ENCODE results near the gene ARPC4.
"Not testable (repeated sequence)": the region's sequence is repeated elsewhere in the genome, so short reads cannot be mapped to it uniquely, and the experiment has no call there.

Gene ARPC4

DNA sequence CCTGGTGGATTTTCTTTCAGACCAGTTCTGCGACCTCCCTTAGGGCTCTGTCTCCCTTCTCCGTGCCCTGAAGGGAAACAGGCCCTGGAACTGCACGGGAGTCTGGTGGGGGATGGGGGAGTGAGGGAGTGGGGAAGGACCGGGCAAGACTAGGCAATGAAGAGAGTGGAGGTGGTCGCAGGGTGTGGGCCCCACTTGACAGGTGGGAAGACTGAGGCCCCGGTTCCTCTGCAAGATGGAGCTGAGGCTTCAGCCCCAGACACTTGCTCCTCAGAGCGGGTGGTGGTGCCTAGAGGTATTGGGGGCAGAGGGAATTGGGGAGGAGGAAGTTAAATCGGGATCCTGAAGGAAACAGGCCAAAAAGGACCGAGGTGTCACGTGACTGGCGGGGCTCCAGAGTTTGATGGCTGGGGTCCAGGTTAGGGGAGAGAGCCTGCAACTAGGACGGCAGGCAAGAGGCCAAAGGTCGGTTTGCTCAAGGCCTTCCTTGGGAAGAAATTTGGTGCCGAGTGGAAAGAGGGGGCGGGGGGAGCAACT lies 22.5 kb upstream of the ARPC4 start:
- DNase-seq (ENCODE audit: low spot score): no peak

DNA sequence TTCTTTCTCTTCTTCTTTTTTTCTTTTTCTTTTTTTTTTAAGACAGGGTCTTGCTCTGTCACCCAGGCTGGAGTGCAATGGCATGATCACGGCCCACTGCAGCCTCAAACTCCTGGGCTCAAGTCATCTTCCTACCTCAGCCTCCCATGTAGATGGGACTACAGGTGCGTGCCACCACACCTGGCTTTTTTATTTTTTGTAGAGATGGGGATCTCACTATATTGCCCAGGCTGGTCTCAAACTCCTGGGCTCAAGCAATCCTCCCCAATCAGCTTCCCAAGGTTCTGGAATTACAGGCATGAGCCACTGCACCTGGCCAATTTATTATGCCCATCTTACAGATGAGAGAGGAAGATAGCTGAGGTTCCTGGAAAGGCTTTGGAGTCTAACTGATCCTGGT lies 21.9 kb upstream of the ARPC4 start:
- DNase-seq (ENCODE audit: low spot score): not testable (repeated sequence)

DNA sequence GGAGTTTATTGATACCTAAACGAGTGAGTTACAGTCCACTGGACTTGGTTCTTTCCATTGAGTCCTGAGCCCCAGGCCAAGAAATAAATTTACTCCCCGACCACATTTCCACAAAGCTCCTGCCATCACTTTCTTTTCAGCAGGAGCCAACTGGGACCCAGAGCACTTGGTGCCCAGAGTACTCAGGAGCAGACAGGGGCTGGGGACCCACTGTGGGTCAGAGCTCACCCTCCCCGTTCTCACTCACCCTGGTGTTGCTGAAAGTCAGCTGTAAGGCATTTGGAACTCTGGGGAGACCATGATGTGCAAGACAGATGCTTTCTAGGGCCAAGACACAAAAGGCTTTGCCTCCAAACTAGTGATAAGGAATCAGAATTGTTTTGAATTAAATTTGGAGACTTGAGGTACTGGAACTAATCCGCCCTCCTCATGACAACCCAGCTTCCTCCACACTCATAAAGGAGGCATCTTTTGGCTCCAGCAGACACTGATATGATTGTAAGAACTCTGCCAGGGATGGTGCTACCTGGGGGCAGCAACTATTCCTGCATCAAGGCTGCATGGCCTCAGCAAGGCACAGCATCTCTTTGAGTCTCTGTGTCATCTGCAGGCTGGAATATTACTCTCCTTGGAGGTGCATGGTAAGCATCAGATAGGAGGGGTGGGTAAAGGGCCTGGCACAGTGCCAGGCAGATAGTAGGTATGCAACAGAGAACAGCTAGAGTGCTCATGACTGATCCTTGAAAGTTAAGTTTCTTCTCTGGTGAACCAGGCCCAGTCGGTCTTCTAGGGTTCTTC lies 15.8 kb upstream of the ARPC4 start:
- no peak for DNase-seq (ENCODE audit: low spot score)

DNA sequence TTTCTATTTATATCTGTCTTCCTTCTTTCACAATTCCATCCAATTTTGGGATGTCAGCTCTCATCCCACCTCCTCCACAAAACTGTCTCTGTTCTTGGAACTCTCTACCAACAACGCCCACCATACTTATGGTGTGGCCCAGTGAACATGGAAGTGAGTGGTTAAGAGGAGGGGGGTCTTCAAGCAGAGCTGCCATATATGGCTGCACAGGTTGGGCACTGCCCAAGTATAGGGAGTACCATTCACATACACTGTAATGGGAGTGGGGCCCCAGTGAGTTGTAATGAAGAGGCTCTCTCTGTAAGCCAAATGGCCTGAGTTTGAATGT lies 15.2 kb upstream of the ARPC4 start:
- no peak for DNase-seq (ENCODE audit: low spot score)

DNA sequence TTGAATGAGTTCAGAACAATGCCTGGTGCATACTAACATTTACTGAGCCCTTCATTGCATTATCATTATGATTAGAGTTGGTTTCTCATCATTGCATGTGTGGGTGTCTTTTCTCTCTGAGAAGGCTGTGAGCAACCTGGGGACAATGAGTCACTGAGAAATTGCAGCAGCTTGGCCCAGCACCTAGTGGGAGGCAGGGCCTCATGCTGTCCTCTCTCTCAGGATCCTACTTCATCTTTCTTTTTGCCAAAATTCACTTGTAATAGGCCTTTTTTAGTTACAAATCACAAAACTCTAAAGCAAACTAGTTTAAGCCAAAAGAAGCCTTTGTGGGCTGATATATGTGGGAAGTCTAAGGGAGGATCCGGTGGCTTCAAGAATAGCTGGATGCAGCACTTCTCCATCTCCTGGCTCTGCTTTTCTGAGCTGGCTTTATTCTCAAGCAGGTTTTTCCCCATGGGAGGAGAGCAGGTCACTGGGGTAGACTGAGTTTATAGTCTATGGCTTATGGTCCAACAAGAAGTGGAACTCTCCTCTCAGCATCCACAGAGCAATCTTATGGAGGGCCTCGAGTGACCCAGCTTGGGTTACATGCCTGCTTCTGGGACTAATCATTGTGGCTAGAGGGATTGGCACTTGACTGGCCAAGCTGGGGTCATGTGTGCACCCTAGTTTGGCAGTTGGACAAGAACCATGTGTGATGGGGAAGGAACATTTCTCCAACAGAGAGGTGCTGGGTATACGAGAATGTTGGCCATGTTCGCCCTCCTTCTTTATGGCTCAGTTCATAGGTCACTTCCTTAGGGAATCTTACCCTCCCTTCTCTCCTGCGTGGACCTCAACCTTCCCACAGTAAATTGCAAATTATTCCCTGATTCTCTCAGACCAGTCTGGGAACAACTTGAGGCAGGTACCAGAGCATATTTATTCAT lies 14.5 kb upstream of the ARPC4 start:
- no peak for DNase-seq (ENCODE audit: low spot score)

DNA sequence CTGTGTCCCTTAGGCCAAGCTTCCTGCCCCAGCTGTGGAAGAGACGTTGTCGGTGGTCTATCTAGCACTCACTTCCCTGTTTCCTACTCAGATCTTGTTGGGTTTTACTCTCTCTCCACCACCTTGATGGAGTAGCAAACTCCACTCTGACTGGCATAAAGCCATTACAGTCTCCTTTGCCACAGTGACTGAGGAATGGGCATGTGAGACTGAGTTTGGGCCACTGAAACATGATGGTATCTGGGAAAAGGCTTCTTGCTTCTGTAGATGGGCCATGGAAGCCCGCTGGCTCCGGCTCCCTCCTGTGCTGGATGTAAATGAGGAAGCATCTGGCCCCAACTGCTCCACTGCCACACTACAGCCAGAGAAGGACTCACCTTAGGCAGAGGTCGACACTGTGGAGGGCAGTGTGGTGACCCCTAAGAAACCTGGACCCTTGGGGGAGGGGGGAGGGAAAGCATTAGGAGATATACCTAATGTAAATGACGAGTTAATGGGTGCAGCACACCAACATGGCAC lies 13.7 kb upstream of the ARPC4 start:
- DNase-seq (ENCODE audit: low spot score): no peak

DNA sequence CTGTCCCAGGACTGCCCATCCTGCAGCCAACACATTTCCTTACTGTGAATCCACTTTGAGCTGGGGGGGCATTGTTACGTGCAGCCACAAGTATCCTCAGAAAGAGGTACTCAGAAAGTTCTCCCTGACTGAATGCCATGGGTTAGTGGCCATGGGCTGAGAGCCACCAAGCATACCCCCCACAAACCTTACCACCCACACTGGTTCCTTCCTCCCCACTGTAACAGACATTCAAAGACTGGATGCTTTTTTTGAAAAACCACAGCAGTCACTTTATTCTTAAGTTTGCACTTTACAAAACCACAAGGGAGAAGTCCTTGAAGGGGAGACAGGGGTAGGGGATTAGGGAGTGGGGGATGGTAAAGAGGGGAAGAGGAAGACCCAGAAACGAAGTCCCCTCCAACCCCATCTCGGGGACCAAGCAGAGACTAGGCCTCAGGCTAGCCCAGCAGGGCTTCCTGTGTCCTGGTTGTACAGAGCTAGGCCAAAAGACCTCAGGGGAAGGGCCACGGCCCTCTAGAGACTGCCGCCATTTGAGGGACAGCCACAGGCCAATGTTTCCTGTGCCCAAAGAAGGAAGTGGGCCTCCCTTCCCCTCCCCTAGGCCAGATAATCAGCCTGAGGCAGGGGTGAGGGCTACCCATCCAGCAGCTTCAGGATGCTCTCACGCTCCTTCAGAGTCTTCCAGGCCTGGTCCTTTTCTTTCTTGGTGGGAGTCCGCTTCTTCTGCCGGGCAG lies 13.0 kb upstream of the ARPC4 start:
- DNase-seq (ENCODE audit: low spot score): no peak

DNA sequence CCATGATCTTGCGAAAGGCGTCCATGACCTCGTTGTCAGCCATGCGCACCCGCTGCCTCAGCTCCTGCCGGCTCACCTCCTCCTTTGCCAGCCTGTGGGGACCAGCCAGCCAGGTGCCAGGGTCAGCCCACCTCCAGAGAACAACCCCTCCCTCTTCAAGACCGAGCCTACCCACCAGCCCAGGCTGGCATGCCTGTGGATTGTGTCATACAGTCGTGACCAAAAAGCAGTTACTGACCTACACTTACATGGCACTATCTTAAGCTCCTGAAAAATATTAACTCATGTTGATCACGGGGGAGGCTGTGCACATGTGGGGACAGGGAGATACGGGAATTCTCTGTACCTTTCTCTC lies 12.4 kb upstream of the ARPC4 start:
- no peak for DNase-seq (ENCODE audit: low spot score)

DNA sequence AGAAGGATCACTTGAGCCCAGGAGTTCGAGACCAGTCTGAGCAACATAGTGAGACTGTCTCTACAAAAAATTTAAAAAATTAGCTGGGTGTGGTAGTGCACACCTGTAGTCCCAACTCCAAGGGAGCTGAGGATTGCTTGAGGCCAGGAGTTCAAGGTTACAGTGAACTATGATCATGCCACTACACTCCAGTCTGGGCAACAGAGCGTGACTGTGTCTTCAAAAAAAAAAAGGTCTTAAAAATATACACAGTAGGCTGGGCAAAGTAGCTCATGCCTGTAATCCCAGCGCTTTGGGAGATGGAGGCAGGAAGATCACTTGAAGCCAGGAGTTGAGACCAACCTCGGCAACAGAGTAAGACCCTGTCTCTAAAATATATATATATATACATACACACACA lies 12.0 kb upstream of the ARPC4 start:
- no peak for DNase-seq (ENCODE audit: low spot score)

DNA sequence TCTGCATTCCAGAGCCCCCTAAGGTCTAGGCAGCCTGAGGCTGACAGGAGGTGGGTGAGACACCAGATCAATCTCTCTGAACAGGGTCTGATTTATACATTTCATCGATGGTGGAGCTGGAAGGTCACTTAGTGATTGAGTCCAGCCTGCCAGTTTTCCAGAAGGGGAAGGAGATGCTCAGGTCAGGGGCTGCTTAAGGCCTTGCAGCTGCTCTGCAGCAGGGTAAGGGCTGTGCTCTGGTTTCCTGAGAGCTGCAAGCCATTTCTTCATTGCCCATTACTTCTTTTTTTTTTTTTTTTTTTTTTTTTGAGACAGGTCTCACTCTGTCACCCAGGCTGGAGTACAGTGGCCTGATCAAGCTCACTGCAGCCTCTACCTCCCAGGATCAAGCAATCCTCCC lies 11.3 kb upstream of the ARPC4 start:
- DNase-seq (ENCODE audit: low spot score): no peak

DNA sequence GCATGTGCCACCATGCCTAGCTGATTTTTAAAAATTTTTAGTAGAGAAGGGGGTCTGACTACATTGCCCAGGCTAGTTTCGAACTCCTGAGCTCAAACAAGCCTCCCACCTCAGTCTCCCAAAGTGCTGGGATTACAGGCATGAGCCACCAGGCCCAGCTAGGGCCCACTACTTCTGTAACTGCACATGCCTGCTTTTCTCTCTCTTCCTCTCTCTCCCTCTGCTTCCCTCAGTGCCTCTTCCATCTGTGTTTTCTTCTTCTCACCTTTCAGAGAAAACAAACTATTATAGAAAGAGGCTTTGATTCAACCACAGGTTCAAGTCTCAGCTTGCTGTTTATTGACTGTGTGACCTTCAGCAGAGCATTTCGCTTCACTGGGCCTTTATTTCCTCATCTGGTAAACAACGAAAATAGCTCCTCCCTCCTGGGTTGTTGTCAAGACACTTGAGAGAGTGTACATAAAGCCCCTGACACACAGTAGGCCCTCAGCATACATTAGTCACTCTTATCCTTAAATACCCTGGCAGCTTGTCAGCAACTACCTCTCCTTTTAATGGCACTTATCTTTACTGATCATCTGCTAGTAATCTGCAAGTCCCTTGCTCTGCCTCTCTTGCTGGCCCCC lies 10.8 kb upstream of the ARPC4 start:
- no peak for DNase-seq (ENCODE audit: low spot score)

DNA sequence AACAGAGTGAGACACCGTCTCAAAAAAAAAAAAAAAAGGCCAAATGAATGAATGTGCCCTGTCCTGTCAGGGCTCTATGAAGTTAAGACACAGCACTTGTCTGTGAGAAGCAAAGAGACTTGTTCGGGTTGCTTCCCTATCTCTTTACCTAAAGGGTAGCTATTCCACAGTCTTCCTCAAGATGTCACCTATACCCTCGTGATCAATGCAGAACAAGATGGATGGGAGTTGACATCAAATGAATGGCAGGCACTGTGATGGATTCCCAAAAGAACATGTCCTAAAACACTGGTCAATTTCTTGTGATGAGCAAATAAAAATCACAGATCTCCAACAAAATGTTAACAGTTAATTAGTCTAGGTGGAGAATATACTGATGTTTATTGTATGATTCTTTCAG lies 10.1 kb upstream of the ARPC4 start:
- DNase-seq (ENCODE audit: low spot score): peak; percentile 37

DNA sequence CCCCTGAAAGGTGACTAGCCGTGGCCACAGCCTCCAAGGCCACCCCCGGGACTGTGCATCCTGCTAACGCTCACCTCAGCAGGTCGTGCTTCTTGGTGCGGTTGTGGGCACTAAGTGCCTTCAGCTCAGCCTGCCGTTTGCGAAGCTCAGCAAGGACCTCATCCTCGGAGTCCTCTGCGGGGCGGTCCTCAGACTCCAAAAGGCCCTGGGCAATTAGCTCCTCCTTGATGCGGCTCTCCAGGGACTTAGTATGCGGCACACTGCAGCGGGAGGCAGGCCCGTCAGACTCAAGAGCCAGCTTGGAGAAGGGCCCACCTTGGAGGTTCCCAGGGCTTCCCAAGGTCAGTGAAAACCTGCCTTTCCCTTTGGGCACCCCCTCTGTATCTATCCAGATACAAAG lies 8.9 kb upstream of the ARPC4 start:
- no peak for DNase-seq (ENCODE audit: low spot score)

DNA sequence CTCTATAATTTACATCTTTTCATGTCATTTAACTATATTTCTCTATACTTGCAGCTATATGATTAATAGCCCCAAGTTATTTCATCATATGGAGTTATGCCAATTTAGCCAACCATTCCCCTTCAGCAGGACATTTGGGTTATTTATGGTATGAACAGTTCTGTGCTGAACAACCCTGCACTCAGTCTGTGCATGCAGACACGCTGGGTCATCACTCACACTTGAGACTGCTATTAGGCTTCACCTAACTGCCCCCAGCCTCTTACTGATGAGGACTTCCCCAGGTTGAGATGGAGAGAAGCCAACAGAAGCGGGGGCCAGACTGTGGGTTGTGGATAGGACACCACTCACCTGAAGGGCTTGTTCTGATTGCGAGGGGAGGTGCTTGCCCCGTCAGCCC lies 7.9 kb upstream of the ARPC4 start:
- no peak for DNase-seq (ENCODE audit: low spot score)

DNA sequence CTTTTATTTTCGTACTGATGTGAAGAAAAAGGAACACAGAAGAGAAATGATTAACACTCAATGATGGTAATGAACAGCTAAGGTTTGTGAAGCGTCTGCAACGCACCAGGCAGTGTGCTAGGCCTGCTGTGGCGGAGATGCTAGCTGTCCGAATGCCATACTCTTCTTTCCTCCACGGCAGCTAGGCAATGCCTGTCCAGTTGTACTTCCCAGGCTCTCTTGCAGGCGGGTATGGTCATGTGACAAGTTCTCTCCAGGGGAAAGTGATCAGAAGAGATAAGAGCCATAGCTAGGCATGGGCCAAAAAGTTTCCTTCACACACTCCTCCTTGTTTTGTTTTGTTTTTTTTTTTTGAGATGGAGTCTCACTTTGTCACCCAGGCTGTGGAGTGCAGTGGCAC lies 7.3 kb upstream of the ARPC4 start:
- DNase-seq (ENCODE audit: low spot score): no peak

DNA sequence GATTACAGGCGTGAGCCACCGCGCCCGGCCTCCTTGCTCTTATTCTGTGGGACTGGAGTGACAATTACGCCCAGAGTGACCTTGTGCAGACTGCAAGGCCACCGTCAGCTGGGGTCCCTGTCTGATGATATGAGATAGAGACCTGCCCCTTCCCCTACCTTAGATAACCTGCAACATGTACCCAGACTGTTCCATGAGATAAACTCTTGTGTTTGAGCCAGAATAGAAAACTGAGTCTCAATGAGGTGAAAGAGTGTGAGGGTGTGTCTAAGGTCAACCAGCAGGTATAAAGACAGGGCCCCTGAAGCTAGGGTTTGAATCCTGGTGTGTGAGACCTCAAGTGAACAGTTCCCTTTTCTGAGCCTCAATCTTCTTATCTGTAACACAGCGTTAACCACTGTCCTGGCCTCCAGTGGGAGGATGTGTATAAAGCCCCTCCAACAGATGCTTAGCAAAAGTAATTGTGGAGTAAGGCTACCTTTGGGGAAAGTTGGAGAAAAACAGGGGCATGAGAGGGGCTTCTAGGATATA lies 6.6 kb upstream of the ARPC4 start:
- DNase-seq (ENCODE audit: low spot score): no peak

DNA sequence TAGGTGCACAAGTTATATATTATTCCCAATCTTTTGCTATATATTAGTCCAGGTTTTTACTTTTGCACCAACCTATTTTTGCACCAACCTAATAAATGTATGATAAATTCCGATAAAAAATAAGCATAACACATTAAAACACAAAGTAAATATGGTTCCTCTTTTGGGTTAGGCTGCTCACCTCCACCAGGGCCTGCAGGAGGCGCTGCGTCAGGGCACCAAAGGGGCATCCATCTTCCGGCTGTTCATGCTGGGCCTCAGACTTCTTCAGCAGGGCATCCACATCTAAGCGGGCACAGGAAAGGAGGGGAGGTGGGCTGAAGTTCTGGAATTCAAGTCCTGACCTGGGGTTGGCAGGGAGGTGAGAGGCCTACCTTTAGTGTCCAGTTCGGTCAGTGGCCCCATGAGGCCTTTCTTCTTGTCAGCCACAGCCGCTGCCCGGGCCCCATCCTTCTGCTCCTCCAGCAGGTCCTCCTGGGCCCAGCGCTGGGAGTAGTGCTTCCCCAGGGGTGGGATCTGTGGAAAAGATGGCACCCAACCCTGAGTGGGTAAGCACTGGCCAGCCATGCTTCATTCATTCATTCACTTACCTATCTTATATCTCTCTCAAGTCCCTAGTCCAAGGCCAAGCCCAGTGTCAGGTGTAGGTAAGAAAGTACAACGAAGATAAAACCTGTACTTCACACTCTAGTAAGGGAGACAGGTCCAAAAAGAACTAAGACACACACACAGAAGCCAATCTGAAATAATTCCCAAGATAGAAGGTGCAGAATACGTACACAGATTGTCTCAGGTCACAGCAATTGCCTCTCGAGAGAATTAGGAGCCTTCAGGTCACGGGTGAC lies 5.8 kb upstream of the ARPC4 start:
- no peak for DNase-seq (ENCODE audit: low spot score)

DNA sequence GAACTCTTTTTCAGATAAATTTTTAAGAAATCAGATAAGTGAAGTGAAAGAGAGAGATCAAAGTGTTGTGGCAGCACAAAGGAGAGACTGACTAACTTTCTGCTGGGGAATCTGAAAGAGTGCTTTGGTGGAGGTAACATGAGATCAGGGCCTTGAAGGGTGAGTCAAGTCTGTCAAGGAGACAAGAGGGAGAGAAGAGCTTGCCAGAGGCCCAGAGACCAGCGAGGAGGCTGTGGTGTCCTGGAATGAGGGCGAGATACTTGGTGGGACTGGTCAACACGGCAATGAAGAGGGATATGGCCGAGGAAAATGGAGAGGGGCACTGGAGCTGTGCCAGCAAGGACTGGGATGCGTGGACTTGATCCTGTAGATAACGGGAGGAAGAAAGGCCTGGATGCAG lies 5.2 kb upstream of the ARPC4 start:
- no peak for DNase-seq (ENCODE audit: low spot score)

DNA sequence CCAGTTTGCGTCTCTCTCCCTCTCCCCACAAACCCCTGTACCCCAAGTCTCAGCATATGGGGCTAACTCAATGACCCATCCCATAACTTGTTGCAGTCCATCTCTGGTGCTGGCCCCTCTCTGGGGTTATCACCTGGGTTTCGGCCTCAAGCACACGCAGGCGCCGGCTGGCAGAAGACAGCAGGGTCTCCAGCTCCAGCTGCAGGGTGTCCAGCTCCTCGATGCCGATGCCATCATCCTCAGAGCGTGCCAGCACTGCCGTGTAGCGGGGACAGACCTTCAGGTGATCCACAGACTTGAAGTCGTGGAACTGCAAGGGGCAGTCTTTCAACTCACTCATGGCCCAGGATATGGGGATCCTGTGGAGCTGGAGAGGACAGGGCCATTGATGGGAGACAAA lies 1.8 kb upstream of the ARPC4 start:
- no peak for DNase-seq (ENCODE audit: low spot score)

DNA sequence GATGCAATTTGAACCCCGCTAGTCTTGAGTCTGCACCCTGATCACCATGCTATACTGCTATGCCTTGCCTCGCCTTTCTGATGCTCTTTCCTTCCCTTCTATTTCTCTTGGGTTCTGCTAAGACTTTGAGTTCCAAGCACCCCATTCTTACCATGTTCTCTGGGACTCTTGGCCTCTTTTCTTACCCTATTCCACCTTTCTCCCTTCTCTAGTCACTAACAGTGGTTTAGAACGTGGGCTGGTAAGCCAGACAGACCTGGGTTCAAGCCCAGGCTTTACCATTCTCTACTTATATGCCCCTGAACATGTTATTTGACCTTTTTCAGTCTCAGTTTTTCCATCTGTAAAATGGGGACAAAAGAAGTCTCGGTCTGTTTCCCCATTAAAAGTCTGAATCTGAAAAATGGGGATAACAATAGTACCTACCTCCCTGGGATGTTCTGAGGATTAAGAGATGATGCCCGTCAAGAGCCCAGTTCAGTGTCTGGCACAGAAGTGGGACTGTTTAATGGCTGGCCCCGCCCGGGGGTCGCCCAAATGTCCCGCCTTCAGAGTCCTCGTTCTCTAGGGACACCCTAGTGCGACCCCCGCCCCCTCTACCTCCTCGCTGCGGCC lies 985 bp upstream of the ARPC4 start:
- DNase-seq (ENCODE audit: low spot score): no peak
